Stimulated activated CD4-positive, alpha-beta T cell treated with anti-CD3 and anti-CD28 coated beads, Interleukin-12 subunit alpha, Interleukin-12 subunit beta, amount 100 ng/mL, for 4 hours (primary cell): ENCODE results near the gene HACD1.

Experiments used
- DNase-seq: peaks from one replicate; pipeline ENCODE4 v3.0.0-alpha.2; 2020

HACD1 gene

DNA sequence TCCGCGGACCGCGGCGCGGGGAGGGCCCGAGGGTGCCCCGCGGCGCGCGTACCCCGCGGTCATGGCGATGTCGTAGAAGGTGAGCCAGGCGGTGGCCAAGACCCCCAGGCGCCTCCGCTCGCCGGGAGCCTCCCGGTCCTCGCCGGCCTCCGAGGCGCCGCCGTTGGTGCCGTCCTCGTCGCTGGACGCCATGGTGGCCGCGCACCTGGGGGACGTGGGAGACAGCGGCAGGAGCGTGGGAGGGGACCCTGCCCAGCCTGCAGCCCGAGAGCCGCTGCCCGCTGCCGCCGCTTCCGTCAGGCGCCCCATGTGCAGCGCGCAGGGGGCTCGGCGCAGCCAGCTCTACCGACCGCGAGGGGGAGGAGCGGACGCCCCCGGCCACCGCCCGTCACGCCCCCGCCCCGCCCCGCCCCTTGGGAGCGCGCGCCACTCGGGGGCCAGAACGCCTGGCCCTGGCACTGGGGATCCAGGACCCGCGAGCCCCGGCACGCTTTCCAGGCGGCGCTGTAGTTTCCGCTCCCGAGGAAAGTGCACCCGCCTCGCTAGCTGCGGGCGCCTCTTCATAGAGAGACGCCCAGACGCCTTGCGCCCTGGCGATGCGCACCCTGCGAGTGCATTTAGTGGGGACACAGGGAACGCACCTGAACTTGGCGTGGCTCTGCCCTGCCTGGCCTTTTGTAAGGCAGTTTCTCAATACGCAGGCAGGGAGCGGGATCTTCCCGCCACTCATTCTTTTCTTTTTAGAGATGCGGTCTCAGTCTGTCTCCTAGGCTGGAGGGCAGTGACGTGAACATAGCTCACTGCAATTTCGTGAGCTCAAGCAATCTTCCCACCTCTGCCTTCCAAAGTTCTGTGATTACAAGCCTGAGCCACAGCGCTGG lies at the start of gene HACD1:
TSS of gene HACD1 (minus strand) at position 344 of the 881 bp plus-strand sequence. CDS start at position 309, 35 bp downstream.
- peak; percentile 57 for DNase-seq

DNA sequence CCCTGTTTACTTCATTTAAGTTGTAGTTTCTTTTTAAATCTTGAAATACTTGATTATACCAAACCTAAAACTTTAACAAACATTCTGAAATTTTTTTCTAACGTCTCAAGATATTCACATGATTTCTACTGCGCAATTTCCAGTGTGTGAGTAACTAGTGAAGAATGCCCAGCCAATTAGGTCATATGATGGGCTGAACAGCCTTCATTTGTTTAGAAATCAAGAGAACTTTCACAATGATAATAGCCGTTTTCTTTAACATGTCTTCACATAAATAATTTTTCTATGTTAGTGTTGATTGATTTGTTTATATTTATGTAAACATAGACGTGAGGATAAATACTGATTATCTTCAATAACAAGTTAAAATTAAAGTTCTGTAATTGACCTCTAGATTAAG lies 48.6 kb upstream of the HACD1 start:
- DNase-seq, result no peak

DNA sequence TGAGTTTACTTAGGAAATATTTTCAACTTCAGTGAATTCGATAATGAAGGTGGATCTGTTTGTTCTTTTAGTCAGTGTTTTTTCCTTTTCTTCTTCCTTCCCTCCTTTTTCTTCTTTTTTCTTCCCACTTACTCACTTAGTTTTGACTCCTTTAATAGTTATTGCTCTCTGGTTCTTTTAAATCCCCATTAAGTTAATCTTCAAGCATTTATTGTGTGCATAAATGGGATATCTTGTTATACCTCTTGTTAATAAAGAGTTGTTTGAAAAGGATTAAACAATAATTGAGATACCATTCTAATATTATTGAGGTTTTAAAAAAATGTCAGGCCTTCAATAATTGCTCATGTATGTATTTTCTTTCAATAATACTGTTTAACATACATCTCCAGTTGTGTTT lies 46.3 kb upstream of the HACD1 start:
- no peak for DNase-seq

DNA sequence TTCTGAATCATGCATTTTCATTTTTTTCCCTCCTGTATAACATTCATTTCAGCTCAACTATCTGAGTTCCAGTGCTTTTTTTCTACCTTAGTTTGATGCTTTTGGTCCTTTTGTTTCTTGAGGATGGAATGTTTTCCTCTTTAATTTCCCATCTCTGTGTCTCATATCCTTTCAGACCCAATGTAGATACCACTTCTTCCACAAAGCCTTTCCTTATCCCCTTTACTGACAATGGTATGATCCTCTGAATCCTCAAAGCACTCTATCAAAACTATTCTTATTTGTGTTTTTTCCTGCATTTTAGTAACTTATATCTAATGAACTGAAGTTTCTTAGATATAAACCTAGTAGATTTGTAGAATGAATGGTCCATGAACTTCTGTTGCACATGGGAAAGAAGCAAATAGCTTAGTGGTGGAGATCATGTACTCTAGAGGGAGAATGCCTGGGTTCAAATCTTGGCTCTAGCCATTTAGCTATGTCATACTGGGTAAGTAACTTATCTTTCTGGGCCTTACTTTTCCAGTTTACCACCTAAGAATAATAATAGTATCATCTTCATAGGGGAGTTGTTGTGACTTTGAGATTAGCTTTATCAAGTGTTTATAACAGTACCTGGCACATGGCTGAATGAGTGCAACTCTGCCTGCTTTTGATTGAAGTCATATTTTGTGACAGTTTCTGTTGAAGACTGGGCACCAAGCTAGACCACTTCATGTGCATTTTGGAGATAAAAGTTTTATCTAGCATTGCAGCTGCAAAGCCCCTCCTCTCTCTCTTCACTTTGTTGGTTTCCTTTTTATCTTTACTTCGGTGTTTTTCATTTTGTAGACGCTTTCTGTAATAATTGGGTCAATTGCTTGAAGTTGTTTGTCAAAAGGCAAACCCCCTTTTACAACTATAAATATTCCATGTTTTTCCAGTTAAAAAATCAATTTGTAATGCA lies 45.3 kb upstream of the HACD1 start:
- DNase-seq, result no peak

GRCh38 chr10:17661510-17661909 lies 44.3 kb upstream of the HACD1 start:
- DNase-seq, result no peak

GRCh38 chr10:17660921-17661320 lies 43.7 kb upstream of the HACD1 start:
- no peak for DNase-seq

GRCh38 chr10:17659365-17659764 lies 42.2 kb upstream of the HACD1 start:
- DNase-seq, result no peak

- DNase-seq, result no peak
Measured at GRCh38 chr10:17657103-17657500, 39.9 kb upstream of the HACD1 start.

DNA sequence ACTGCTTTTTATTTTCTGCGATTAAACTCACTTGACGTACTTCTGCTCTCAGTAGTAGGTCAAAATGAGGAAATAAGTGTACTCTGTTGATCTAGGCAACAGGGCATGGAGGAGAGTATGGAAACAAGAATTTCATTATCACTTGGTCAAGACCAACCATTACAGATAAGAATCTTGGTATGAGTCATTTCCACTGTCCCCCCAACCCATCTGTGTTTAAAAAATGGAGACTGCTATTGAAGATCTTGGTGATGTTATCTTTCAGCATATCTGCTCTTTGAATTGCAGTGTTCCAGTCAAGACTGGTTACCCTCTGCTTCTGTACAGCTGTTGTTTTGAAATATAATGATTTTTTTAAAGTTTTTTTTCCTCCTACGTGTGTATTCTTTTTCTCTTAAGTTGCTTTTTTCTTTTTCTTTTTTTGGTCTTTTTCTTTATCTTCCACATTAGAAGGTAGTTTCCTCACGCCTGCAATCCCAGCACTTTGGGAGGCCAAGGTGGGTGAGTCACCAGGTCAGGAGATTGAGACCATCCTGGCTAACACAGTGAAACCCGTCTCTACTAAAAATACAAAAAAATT lies 38.5 kb upstream of the HACD1 start:
- no peak for DNase-seq

- DNase-seq, result no peak
Measured at GRCh38 chr10:17655009-17655408, 37.8 kb upstream of the HACD1 start.

DNA sequence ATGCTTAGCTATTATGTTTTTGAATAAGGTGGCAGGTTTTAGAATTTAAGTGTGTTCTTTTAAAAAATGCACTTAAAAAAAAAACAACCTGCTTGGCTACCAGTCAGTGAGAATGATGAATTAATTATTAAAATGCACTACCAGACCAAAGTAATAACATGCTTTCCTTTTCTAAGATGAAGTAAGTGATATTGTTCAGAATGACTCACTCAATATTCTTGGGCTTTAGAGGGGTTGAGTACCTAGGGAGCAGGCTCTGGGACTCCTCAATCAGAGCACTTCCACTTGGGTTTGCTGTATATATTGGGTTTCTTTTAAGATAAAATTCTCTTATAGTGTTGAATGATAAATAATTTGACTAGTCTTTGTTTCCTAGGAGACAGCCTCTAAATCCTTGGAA lies 35.4 kb upstream of the HACD1 start:
- DNase-seq, result no peak

DNA sequence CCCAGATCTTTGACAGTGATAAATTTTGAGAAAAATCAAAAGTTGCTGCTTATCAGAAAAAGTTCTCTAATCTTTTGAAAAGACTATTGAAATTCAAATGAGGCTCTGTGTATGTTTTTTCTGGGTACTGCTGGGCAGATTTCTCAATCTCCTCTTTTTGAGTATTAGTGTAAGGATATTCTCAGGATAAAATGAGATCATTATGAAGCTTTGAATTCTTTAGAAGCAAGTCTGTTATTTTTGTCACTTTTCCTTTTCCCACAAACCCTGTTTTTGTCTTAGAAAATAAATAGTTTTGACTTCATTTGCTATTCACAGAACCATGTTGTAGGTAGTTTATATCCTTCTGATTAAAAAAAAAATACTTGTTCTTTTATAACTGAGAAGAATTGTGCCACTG lies 34.7 kb upstream of the HACD1 start:
- no peak for DNase-seq

DNA sequence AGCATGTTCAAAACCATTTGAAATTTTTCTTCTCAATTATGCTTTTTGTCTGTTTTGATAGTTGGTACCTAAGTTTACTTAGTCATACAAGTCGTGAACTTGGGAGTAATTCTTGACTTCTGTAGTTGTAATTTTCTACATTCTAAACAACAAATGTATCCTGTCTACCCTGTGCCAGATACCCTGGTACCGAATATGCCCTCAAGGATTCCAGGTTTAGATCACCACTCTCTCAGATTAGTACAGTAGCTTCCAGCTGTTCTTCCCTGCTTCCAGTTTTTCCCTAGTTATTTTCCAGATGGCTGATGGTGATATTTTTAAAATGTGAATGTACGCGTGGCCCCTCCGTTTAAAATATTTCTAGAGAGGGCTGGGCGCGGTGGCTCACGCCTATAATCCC lies 33.2 kb upstream of the HACD1 start:
- no peak for DNase-seq

GRCh38 chr10:17649836-17650235 lies 32.7 kb upstream of the HACD1 start:
- DNase-seq, result no peak

GRCh38 chr10:17649052-17649451 lies 31.9 kb upstream of the HACD1 start:
- DNase-seq, result no peak

- no peak for DNase-seq
Measured at GRCh38 chr10:17648243-17649035, 31.3 kb upstream of the HACD1 start.

DNA sequence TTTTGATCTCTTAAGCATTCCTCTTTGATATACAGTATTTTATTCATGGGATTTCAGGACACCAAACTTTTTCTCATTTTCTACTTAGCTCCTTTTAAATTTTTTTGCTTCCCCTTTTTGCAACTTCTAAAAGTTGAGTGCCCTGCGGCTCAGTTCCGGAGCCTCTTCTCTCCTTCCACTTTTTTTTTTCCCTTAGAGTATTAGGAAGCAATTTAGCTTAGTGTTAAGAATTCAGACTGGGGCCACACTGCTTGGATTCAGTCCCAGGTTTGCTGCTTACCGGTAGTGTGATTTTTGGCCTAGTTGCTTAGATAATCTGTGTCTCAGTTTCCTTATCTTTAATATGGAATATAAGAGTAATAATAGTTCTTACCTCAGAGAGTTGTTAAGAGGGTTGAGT lies 30.2 kb upstream of the HACD1 start:
- DNase-seq, result no peak

GRCh38 chr10:17645621-17646345 lies 28.6 kb upstream of the HACD1 start:
- DNase-seq, result no peak

DNA sequence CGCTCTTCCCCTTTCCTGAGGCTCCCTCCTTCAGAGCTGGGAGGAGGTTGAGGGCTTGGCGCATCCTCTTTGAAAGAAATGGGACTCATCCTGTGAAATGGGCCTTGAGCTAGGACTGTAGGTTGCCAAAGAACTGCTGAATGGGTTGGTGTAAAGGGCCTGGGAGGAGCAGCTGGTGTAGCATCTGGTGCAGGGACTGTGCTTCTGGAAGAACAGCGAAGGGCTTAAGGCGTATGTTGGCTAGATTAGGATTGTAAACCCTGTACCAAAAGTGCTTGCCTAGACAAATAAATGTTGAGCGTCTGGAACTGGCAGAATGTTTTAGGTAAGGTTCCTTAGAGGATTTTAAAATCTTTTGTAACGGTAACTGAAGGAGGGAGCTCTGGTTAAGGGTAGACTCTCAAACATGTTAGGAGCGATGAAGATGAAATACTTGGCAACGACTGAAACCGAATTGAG lies 27.3 kb upstream of the HACD1 start:
- DNase-seq, result no peak

- DNase-seq, result peak; percentile 92
Measured at GRCh38 chr10:17643755-17644484, 26.7 kb upstream of the HACD1 start, which contains the start of gene STAM. Gene STAM, plus strand, starts transcription at chr10:17644151. Its CDS starts 189 bp downstream, at chr10:17644340.

- DNase-seq, result peak; percentile 6
Measured at GRCh38 chr10:17643339-17643754, 26.2 kb upstream of the HACD1 start.
